Astrocyte of the hippocampus (primary cell): ENCODE data around the gene TTC39C.
"Not testable (repeated sequence)": the region's sequence is repeated elsewhere in the genome, so short reads cannot be mapped to it uniquely, and the experiment has no call there.

Experiments
- DNase-seq: peaks from one replicate; pipeline ENCODE4 v3.0.0; 2011; ENCODE audit warnings: low read depth, low spot score

The TTC39C gene

DNA sequence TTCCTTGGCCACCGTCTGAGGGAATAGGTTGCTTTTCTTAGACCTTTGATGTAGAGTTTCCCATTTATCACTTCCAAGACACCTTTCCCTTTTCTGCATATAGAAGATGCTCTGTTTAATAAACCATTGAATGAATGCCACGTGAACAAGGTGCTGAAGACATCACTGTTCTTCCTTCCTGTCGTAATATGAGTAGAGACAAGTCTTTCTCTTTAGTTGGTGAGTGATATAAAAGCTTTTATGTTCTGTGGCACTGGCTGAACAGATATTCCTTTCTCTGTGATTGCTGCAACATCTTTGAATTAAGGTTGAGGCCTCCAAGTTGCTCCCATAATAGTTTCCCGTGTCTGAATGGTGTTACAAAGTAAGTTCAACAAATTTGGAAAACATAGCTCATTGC is 38.7 kb downstream of the TTC39C start:
- DNase-seq = no peak

DNA sequence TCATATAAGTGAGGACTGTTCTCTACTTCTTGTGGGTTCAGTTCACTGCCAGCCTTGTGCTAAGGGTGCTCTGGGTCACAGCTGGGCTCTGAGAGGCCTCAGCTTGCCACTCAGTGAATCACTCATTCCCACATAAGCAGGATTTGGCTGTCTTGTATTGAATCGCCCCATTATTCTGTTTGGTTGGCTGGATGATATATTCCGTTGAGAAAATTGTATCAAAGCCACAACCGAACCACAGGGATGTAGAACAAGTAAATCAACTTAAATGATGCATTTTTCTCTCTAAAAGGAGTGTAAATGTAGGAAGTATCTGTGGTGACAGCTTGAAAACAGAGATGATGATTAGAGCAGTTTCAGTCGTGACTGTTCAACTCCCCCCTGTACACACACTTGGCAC is 39.6 kb downstream of the TTC39C start:
- peak; percentile 83 for DNase-seq

DNA sequence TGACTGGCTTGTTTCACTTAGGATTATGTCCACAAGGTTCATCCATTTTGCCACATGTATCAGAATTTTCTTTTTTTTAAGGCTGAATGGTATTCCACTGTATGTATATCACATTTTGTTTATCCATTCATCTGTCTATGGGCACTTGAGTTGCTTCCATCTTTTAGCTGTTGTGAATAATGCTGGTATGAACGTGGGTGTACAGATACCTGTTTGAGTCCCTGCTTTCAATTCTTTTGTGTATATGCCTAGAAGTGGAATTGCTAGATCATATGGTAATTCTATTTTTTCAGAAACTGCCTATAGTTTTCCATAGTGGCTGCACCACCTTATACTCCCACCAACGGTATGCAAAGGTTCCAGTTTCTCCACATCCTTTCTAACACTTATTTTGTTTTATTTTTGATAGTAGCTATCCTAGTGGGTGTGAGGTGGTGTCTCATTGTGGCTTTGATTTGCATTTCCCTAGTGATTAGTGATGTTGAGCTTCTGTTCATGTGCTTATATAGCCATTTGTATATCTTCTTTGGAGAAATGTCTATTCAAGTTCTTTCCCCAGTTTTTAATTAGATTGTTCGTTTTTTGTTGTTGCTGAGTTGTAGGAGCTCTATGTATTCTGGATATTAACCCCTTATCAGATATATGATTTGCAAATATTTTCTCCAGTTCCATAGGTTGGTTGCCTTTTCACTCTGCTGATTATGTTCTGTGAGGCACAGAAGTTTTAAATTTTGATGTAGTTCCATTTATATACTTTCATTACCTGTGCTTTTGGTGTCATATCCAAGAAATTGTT is 40.7 kb downstream of the TTC39C start:
- DNase-seq = no peak

DNA sequence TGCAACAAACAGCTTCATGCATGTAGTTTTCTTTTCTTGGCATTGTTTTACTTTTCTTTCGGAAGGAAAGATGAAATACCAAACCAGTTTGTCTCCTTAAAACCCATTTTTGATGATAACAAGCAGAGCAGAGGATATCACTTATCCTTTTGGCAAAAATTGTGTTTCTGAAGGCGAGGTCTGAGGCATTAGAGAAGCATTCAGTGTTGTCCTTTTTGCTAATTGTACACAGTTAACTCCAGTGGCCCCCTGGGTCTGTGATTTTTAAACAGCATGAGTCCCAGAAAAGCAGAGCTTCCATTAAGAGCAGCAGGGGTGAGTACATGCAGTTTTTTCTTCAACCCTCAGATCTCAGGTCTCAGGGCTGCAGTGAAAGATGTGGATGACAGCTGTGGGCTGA is 41.3 kb downstream of the TTC39C start:
- no peak for DNase-seq

DNA sequence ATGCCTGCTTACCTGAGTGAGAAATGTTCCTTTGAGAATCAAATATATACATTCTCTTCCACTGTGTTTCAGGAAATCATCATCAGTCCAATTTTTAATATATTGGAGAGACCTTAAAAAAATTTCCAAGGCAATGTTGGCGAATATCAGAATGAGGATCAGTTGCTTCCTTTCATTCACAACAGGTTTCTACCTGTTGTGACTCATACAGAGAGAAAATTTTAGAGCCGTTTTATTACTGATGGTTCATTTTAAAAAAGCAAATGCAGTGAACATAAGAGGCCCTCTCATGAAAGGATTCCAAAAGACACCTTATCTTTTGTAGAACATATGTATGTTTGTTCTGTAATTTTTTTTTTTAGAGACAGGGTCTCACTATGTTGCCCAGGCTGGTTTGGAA is 42.0 kb downstream of the TTC39C start:
- DNase-seq = no peak

GRCh38 chr18:24057804-24058203 is 43.2 kb downstream of the TTC39C start:
- no peak for DNase-seq

DNA sequence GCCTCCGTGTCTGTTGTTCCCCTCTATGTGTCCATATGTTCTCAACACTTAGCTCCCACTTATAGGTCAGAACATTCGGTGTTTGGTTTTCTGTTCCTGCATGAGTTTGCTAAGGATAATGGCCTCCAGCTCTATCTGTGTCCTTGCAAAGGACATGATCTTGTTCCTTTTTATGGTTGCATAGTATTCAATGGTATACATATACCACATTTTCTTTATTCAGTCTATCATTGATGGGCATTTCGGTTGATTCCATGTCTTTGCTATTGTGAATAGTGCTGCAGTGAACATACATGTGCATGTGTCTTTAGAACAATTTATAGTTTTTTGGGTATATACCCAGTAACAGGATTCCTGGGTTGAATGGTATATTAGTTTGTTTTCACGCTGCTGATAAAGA is 44.8 kb downstream of the TTC39C start:
- DNase-seq = not testable (repeated sequence)

DNA sequence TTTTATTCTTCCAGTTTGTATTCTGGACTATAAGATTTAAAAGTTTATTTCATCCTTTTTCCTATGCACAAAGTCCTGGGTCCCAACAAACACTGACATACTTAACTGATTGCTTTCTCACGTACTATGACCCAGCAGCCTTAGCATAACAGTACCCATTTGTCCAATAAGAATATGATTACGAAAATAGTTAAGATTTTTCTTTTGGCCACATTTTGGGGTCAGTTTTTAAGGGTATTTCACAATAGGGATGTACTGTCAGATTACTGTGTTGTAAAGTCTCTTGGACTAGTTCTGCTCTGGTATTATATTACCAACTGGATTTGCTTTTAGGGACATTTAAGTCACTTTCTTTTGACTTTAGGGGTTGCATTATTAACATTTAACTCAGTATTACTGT is 46.1 kb downstream of the TTC39C start:
- no peak for DNase-seq

GRCh38 chr18:24063121-24063731 is 48.7 kb downstream of the TTC39C start:
- DNase-seq = peak; percentile 58

GRCh38 chr18:24064391-24065100 is 50.0 kb downstream of the TTC39C start:
- DNase-seq = no peak

DNA sequence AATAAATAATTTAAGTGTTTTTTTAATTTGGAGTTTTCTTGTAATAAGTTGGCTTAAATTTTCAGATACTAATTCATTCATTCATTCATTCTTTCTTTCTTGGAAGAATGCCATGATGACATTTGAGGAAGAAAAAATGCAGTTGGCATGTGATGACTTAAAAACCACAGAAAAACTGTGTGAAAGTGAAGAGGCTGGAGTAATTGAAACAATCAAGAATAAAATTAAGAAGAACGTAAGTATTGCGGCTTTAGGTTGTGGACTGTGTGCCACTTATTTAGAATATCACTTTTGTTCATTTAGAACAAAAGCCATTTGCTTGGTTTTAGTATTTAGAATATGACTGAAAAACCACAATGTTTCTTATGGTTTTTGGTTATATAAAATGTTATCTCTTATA is 51.4 kb downstream of the TTC39C start:
- no peak for DNase-seq

DNA sequence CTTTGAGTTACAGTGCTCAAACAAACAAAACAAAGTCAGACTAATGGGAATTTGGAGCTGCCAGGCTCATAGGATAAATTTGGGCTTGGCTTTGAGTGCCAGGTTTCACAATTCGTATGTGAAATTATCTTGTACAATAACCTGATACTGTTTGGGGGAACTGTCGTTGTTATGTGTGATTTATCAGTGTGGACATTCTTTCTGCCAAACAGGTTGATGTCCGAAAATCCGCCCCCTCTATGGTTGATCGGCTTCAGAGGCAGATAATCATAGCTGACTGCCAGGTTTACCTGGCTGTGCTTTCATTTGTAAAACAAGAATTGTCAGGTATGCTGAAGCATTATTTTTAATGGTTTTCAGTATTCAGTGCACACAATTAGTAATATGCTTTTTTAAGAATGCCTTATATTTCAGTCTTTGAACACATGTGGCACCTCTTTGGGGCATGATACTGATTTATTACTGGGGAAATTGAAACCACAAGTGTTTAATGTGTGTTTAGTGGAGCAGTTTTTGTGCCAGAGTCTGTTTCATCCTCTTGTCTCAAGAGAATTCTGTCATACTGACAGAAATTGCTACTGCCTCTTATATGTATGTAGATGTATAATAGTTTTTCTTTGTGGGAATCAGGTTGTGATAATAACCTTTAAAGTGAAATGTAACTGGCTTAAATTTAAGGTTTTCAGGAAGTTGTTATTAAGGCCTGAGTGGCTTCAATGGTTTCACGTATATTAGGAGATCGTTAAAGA is 54.6 kb downstream of the TTC39C start:
- no peak for DNase-seq

- DNase-seq = no peak
Measured at GRCh38 chr18:24071029-24071428, 56.5 kb downstream of the TTC39C start.

- no peak for DNase-seq
Measured at GRCh38 chr18:24071779-24072178, 57.2 kb downstream of the TTC39C start.

GRCh38 chr18:24072743-24073142 is 58.2 kb downstream of the TTC39C start:
- no peak for DNase-seq

DNA sequence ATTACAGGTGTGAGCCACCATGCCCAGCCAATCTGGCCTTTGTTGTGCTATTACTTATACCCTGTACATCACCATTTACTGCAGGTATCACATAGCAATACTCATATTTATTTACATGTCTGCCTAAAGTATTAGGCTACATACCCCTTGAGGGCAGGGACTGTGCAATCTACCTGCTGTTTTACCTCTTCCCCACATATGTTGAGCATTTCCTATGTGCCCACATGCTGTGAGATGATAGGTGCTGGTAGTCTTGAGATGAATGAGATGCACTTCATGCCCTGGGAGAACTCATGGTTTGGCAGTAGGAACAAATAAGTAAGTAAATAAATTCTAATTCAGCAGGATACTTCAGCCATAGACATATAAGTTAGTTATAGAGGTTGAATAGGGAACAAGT is 59.2 kb downstream of the TTC39C start:
- DNase-seq = no peak

- DNase-seq = not testable (repeated sequence)
Measured at GRCh38 chr18:24074757-24075156, 60.2 kb downstream of the TTC39C start.

DNA sequence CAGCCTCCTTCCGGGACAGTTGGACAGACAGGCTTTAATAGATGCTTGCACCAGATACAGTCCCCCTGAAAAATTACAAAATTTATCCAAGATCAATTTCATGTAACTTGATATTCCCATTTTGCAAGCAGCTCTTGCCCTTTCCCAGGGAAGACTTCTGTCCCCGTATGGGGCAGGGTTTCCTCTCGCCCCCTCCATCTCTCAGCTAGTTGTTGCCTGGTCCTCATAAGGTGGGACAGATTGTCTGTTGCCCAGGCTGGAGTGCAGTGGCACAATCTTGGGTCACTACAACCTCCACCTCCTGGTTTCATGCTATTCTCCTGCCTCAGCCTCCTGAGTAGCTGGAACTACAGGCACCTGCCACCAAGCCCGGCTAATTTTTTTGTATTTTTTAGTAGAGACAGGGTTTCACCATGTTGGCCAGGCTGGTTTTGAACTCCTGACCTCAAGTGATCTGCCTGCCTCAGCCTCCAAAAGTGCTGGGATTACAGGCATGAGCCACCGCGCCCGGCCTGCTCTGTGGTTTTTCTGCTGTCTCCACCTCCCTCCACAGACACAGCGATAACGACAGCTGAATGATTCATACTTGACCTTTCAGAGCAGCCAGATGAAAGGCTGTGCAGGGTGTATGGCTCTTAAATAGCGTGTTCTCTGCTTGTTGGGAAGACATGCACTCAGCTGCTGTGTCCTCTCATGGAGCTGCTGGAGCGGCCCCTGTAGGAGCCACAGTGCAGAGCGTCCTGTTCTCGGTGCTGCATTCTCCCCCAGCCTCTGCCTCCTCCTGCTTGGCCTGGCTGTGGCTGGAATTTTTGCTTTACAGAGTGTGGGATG is 61.4 kb downstream of the TTC39C start:
- DNase-seq = peak; percentile 93

- DNase-seq = no peak
Measured at GRCh38 chr18:24076950-24077349, 62.4 kb downstream of the TTC39C start.

GRCh38 chr18:24078391-24078790 is 63.8 kb downstream of the TTC39C start:
- no peak for DNase-seq

DNA sequence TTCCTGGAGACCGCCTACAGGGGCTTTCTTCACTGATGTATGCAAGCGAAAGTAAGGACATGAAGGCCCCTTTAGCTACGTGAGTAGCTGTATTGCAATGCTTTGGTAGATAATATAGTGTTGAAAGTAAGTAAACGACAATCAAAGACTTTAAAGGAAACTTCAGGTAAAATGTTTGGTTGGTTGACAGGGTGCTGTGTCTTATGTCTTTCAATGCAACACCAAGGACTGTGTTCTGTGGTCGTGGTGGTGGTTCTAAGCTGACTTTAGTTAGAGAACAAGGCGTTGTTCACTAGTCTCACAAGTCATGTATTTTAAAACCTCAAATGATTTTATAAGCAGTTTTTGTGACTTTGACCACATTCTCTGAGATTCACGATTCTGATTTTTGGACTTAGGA is 66.3 kb downstream of the TTC39C start:
- DNase-seq = no peak
